H1 (cell line): ENCODE data around the gene PALM3.

Experiments
- CTCF ChIP-seq, 3 experiments: IDR thresholded peaks; 1 replicate in 2 of 3; 2 replicates in 1 of 3; pipeline versions ENCODE4 v1.5.1 to v1.6.1; 2011; ENCODE audit warnings: low read length in 3 of 3, mild to moderate bottlenecking in 3 of 3, inconsistent platforms in 2 of 3, low read depth in 1 of 3, moderate library complexity in 1 of 3; ENCODE audit not compliant: insufficient read depth in 1 of 3; ENCODE audit errors: control extremely low read depth in 1 of 3
- SIN3A ChIP-seq, 2 experiments: IDR thresholded peaks in 1 of 2; conservative IDR thresholded peaks in 1 of 2; 2 replicates each; pipeline ENCODE4 v1.6.1; 2011 to 2012; ENCODE audit warnings: low read length in 2 of 2, improper control_type of control experiment in 1 of 2, low read depth in 1 of 2, mild to moderate bottlenecking in 1 of 2

DNA sequence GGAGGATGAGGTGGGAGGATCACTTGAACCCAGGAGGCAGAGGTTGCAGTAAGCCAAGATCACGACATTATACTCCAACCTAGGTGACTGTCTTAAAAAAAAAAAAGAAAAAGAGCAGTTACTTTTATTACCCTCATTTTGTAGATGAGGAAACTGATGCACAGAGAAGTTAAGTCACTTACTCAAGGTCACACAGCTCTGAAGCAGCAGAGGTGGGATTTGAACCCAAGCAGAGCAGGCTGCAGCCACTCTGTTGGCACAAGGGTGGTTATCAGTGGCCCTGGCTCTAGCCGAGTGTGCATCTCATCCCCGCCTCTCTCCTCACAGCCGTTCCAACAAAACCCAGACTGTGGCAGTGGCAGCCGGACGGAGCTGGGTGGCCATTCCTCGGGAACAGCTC lies 22.7 kb downstream of the PALM3 start:
- TF ChIP-seq CTCF (IDR thresholded peaks at IDR 0.05; ENCODE audit: control extremely low read depth in 1 of 3, insufficient read depth in 1 of 3, low read depth in 1 of 3, low read length in 3 of 3): no peak
- no peak for TF ChIP-seq SIN3A (conservative IDR thresholded peaks at IDR 0.05 in 1 of 2, IDR thresholded peaks at IDR 0.05 in 1 of 2; ENCODE audit: low read depth in 1 of 2, low read length in 2 of 2)
